Measurements from ENCODE around the gene TCEA2.

The TCEA2 gene

DNA sequence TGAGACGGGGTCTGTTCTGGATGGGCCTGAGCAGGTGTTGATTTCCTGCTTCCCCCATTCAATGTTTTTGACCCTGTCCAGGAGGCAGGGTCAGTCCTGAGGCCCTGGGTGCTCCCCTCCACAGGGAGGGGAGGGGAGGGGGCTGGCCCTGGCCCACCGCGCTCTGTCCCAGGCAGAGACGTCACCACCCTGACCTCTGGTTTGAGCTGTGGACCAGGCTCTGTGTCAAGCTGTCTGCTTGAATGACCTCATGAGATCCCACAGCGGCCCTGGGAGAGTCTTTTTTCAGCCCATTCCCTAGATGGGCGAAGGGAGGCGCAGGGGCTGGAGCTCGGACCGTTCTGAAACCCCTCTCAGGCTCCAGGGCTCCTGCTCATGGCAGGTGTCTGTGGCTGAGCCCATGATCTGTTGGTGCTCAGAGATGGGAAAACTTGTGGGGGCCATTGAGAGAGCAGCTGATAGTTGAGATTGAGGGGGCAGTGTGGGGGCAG is 30.1 kb downstream of the TCEA2 start:
- no peak for DNase-seq
- no peak for ATAC-seq

DNA sequence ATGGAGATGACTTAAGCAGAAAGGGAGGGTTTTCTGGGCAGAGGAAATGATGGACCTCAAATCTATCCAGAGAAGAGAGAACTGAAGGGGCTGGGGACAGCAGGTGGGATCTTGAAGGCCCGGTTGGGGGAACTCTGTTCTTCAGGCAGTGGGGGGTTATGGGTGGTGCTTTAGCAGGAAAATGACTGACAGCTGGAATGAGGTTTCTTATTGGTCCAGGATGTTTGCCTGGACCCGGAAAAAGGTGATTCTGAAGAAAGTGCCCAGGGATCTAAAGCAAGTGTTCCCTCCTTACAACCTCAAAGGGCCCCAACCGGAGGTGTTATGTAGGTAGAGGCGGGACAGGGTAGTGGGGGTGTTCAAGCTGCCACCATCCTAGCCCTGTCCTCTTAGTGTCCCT is 32.5 kb downstream of the TCEA2 start:
- ATAC-seq: no peak
- DNase-seq: no peak

GRCh38 chr20:64095927-64096326 is 32.9 kb downstream of the TCEA2 start:
- ATAC-seq: no peak
- no peak for DNase-seq

GRCh38 chr20:64096535-64096934 is 33.5 kb downstream of the TCEA2 start:
- DNase-seq: no peak
- ATAC-seq: no peak

- DNase-seq (no peak), ATAC-seq (no peak)
Observed at GRCh38 chr20:64098471-64099013, 35.5 kb downstream of the TCEA2 start.

- DNase-seq (no peak), ATAC-seq (no peak)
Observed at GRCh38 chr20:64099086-64099786, 36.2 kb downstream of the TCEA2 start.

GRCh38 chr20:64099880-64100565 is 37.0 kb downstream of the TCEA2 start:
- ATAC-seq: no peak
- DNase-seq: no peak

DNA sequence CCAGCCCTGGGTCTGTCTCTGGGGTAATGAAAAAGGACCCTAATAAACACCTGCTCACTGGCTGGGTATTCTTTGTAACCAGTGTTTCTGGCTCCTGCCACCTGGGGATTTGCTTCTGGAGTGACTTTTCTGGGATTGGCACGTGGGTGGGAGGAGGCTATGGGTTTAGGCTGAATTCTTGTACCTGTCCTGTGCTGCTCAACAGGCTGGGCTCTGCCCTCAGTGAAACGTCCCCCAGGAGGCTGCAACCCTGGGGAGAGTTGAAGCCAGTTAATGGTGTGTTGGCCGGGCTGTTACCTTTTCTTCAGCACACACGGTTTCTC is 37.5 kb downstream of the TCEA2 start:
- ATAC-seq (no peak), DNase-seq (peak; percentile 2)

DNA sequence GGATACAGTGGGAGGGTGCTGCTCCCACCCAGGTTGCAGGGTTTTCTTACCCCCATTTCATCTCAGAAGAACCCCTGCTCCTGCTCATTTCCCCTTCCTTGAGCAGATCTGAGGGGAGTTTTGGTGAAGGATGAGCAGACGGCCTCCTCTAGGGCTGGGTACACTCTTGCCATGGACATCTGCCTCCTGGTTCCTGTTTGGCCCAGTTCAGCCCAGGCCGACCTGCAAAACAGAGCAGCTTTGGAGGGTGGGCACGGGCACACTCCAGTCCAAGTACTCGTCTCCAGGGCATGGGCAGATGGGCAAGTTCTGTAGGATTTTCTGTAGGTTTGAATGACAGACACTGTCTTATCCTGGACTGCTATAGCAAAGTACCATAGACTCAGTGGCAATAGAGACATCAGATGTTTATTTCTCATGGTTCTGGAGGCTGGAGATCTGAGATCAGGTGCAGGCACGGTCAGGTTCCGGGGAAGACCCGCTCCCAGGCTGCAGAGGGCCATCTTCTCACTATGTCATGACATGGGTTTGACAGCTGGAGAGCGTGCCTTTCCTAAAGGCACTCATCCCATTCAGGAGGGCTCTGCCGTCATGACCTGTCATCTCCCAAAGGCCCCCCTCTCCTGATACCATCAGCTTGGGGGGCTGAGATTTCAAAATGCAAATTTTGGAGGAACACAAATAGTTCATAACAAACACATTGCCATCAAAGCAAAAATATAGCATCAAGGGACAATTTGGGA is 38.1 kb downstream of the TCEA2 start:
- ATAC-seq (no peak), DNase-seq (peak; percentile 2)

- ATAC-seq (peak; percentile 82), DNase-seq (peak; percentile 87)
Observed at GRCh38 chr20:64101731-64102621, 39.0 kb downstream of the TCEA2 start.

DNA sequence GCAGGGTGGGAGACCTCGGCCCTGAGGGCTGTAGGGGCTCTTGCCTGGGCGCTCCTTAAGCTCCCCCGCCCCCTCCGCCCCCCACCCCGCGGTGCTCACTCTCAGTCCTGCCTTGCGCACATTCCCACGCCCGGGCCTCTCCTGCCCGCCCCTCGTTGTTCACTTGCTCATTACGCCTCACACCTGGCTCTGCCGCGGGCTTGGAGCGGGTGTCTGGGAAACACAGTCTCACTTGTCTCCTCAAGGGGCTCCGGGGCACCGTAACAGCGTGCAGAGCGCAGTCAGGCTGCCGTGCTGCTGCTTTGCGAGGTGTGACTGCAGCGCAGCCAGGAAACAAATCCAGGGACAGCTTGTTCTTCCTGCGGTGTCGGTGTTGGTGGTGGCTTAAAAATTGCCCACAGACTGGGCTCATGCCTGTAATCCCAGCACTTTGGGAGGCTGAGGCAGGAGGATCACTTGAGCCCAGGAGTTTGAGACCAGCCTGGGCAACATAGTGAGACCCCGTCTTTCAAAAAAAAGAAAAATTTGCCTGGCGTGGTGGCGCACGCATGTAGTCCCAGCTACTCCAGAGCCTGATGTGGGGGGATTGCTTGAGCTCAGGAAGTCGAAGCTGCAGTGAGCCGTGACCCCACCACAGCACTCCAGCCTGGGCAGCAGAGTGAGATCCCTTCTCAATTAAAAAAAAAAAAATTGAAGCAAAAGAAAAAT is 39.8 kb downstream of the TCEA2 start:
- DNase-seq: peak; percentile 11
- no peak for ATAC-seq

DNA sequence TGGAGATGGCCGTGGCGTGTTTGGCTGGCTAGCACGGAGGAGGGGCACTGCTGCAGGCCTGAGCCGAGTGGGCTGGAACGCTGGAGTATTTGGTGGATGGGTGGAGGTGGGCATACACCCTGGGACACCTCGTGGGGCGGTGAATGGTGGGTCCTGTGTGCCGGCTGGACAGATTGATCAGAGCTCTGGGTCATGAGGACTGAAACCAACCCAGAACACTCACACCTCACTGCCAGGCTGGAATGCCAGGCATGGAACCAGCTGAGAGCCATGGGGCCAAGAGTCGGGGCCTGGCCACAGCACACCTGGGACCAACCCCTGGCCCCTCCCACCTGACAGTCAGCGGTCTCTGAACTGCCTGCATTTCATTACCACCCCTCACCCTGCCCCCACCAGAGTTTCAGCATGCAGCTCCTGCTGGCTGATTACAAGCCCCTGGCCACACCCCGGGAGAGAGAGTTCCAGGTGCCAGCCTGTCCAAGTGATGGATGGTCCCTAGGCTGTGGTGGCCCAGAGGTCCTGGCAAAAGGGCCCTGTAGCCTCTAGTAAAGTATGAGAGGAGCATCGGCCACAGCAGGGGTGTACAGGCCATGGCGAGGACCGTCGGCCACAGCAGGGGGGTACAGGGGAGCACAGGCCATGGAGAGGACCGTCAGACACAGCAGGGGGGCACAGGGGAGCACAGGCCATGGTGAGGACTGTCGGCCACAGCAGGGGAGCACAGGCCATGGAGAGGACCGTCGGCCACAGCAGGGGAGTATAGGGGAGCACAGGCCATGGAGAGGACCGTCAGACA is 41.1 kb downstream of the TCEA2 start:
- ATAC-seq (no peak), DNase-seq (peak; percentile 3)

- ATAC-seq (no peak), DNase-seq (peak; percentile 2)
Observed at GRCh38 chr20:64104667-64105451, 41.9 kb downstream of the TCEA2 start.

DNA sequence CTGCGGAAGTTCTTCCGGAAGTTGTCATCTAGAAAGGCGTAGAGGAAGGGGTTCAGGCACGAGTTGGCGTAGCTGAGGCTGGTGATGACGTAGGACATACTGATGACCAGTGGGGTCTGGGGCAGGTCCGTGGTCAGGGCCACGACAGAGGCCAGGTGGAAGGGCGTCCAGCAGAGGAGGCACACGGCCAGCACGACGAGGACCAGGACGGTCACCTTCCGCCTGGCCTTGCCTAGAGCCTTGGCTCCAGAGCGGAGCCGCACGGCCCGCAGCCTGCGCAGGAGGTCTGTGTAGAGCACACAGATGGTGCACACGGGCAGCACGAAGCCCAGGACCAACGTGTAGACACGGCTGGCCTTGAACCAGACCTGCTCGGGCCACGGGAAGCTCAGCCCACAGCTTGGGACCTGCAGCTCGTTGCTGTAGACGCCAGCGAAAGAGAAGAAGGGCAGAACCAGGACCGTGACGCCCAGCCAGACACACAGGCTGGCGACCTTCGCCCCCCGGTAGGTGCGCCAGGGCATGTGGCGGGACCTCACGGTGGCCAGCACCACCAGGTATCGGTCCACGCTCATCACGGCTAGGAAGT is 42.9 kb downstream of the TCEA2 start:
- ATAC-seq (no peak), DNase-seq (no peak)

GRCh38 chr20:64106435-64106961 is 43.5 kb downstream of the TCEA2 start:
- peak; percentile 2 for DNase-seq
- no peak for ATAC-seq

- ATAC-seq (peak; percentile 21), DNase-seq (peak; percentile 2)
Observed at GRCh38 chr20:64106981-64107735, 44.2 kb downstream of the TCEA2 start, which contains the start of gene NPBWR2. Gene NPBWR2 (minus strand): TSS chr20:64107565. CDS start chr20:64106831, 734 bp downstream.

DNA sequence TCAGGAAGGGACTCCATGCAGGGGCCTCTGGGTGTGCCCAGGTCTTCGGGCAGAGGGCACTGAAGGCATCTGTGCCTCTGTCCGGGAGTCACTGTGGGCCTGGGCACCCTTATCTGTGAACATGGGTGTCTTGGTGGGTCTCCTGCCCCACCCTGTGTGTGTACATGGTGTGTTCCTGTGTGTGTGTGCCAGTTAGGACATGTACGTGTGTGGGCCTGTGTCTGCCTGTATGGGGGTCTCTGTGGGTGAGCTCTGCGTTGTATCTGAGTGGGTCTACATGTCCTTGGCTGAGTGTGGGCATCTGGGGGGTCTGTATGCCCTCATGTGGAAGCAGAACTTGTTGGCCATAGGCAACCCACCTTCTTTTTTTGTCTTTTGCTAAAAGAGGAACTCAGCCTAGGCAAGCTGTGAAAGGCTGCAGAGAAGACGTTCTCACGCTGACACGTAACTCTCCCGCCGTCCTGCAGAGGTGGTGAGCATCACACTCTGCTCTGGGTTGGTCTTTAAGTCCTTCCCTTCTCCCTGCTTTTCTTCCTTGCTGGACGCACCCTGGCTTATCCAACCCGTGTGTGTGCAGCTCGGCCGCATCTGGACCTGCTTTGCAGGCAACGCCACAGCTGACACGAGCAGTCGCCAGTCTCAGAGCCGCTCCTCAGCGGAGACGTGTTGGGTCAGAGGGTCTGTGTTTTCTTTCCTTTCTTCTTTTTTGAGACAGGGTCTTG is 44.9 kb downstream of the TCEA2 start:
- DNase-seq: no peak

More for the DNA sequence above, 44.9 kb downstream of the TCEA2 start:
- ATAC-seq: no peak
